Cerebellar nuclear complex (tissue), 1 donor: Measurements from ENCODE around the gene VRK2.
"Not testable (repeated sequence)": the region's sequence is repeated elsewhere in the genome, so short reads cannot be mapped to it uniquely, and the experiment has no call there.

Experiments used
- DNase-seq, 2 experiments: peaks; one replicate each; lab custom pipeline; 2025; lab: John Stamatoyannopoulos, UW

VRK2 gene

GRCh38 chr2:58055033-58055786 is 8.6 kb downstream of the VRK2 start:
- no peak for DNase-seq

GRCh38 chr2:58056192-58056916 is 9.7 kb downstream of the VRK2 start:
- DNase-seq, result no peak

GRCh38 chr2:58057707-58058530 is 11.3 kb downstream of the VRK2 start:
- DNase-seq, result no peak

GRCh38 chr2:58063641-58064040 is 17.0 kb downstream of the VRK2 start:
- DNase-seq, result no peak

GRCh38 chr2:58064086-58064485 is 17.5 kb downstream of the VRK2 start:
- no peak for DNase-seq

DNA sequence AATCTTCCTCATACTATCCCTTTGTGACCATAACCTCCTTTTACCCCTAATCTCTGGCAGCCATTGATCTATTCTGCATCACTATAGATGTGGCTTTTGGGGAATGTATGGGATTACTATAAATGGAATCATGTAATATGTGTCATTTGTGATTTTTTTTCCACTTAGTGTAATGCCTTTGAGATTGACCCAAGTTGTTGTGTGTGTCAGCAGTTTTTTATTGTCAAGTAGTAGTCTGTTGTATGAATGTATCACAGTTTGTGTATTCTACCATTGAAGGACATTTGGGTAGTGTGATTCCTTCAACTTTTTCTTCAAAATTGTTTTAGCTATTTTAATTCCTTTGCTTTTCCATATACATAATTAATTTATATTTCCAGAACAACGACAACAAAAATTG is 18.6 kb downstream of the VRK2 start:
- DNase-seq, result no peak

DNA sequence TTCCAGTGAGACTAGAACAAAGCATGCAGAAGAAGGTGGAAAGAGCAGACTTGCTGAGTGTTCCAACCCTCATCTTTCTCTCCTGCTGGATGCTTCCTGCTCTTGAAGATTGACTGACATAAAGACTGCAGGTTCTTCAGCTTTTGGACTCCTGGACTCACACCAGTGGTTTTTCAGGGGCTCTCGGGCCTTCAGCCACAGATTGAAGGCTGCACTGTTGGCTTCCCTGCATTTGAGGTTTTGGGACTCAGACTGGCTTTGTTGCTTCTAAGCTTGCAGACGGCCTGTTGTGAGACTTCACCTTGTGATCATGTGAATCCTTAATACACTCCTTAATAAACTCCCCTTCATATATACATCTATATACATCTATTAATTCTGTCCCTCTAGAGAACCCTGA is 20.4 kb downstream of the VRK2 start:
- DNase-seq, result no peak

- no peak for DNase-seq
These were observed 24.2 kb downstream of the VRK2 start for GRCh38 chr2:58070765-58071164.

DNA sequence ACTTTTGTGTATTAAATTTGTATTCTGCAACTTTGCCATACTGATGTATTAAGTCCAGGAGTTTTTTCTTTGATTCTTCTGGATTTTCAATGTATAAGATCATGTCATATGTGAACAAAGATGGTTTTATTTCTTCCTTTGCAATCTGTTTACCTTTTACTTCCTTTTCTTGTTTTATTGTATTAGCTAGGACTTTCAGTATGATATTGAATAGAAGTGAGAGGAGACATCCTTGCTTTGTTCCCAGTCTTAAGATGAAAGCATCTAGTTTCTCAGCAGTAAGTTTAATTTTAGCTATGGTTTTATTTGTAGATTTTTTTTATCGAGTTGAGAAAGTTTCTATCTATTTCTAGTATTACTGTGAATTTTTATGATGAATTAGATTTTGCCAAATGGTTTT is 25.5 kb downstream of the VRK2 start:
- no peak for DNase-seq

GRCh38 chr2:58073008-58073407 is 26.4 kb downstream of the VRK2 start:
- DNase-seq, result no peak

DNA sequence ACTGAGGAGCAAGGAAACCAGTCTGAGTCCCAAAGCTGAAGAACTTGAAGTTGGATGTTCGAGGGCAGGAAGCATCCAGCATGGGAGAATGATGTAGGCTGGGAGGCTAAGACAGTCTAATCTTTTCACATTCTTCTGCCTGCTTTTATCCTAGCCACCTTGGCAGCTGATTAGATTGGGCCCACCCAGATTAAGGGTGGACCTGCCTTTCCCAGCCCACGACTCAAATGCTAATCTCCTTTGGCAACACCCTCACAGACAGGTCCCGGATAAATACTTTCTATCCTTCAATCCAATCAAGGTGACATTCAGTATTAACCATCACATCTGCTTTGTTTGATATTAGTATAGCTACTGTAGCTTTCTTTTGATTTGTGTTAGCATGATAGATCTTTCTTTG is 27.1 kb downstream of the VRK2 start:
- no peak for DNase-seq

DNA sequence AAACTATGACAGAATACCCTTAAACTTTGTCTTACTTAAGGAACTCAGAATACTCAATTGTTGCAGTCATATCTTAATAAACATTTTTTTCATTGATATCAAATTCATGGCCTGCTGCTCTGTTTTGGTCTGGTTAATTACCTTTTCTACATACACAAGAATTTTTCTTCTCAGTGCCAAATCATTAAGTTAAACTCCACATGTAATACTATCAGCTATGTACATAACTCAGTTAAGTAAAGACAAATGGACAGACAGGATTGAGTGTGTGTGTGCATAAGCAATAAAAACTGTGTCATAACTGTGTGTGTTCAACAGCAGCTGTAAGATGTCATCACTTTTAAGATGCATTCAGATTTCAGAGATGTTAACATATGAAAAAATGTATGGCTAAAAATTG is 34.4 kb downstream of the VRK2 start:
- no peak for DNase-seq

DNA sequence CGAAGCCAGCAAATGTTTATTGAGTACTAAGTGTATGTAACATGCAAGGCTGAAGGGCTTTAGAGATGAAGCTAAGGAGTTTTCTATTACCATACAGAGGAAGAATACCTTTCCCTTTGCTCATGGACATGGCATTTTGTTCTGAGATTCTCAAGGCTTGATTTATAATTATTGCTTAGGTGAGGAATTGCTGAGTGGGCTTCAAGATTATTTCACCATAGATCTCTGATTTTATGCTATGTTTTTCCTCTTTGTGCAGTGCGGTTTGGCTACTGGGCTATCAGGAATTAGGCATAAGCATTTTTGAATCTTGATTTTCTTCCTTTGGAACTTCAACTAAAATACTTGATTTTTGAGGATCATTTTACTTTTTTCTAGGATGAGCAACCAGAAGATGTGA is 42.5 kb downstream of the VRK2 start:
- DNase-seq, result no peak

DNA sequence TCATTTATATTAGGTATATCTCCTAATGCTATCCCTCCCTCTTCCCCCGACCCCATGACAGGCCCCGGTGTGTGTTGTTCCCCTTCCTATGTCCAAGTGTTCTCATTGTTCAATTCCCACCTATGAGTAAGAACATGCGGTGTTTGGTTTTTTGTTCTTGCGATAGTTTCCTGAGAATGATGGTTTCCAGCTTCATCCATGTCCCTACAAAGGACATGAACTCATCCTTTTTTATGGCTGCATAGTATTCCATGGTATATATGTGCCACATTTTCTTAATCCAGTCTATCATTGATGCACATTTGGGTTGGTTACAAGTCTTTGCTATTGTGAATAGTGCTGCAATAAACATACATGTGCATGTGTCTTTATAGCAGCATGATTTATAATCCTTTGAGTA is 46.2 kb downstream of the VRK2 start:
- not testable (repeated sequence) for DNase-seq

- DNase-seq, result no peak
These were observed 50.4 kb downstream of the VRK2 start for GRCh38 chr2:58097025-58097424.

DNA sequence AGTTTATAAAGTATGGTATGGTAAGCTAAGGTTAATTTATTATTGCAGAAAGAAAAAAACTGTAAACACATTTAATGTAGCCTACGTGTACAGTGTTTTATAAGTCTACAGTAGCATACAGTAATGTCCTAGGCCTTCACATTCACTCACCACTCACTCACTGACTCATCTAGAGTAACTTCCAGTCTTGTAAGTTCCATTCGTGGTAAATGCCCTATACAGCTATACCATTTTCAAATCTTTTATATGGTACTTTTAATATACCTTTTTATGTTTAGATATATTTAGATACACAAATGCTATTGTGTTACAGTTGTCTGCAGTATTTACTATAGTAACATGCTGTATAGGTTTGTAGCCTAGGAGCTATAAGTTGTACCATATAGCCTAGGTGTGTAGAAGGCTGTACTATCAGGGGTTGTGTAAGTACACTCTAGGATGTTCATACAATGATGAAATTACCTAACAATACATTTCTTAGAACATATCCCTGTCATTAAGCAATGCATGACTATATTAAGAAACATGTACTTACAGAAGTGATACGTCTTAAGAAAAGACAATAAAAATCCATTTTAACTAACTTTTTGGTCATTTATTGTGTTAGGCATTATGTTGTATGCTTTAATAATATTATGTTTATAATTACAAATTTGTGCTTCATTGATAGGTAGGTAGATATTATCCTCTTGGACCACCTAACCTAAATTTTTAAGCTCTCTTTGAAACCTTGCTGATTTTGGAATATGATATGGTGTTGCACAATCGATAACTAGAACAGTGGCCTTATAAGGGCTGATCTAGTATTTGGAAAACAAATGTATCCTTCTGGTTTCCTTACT is 51.9 kb downstream of the VRK2 start:
- DNase-seq, result no peak

DNA sequence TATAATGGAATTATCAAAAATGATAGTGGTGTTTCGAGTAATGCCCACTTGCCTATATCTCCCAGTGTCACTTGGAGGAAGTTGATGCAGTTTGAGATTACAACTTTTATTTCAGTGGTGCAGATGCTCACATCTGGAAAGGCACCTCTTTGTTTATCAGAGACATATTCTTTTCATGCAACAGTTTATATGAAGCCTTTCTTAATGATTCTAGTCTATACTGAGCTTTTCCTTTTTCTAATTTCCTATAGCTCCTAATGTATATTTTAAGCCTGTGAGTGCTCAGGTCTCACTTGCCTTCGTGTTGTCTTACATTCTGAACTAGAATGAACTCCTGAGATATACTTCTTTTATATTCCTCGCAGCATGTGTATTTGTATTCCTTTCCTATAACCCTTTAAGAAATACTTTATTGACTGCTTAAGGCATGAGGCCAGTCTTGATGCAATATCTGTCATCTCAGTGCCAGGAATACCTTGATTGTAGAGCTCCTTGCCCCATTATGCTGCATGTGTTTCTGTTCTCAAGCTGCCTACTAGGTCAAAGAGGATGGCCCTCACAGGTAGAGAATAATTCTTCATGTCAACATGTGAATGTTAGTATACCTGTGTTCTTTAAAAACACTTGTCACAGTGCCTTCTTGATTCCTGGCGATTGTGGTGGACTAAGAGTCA is 52.6 kb downstream of the VRK2 start:
- DNase-seq, result no peak

- no peak for DNase-seq
These were observed 54.9 kb downstream of the VRK2 start for GRCh38 chr2:58101500-58101899.

DNA sequence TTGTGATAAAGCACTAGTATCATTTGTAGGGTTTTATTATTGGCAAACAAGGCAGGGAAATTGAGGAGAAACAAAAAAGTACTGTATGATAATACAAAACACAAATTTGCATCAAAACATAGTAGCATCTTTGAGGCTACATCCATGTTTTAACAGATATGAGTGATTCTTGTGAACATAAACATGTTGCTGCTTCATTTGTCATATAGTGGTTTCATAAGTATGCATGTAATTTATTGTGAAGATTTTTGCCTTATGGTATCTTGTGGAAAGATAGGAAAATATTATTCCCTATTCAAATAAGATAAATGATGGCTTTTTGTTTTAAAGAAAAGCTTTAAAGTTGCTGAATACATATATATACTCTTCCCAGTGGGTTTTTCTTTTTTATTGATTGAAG is 60.3 kb downstream of the VRK2 start:
- DNase-seq, result no peak

DNA sequence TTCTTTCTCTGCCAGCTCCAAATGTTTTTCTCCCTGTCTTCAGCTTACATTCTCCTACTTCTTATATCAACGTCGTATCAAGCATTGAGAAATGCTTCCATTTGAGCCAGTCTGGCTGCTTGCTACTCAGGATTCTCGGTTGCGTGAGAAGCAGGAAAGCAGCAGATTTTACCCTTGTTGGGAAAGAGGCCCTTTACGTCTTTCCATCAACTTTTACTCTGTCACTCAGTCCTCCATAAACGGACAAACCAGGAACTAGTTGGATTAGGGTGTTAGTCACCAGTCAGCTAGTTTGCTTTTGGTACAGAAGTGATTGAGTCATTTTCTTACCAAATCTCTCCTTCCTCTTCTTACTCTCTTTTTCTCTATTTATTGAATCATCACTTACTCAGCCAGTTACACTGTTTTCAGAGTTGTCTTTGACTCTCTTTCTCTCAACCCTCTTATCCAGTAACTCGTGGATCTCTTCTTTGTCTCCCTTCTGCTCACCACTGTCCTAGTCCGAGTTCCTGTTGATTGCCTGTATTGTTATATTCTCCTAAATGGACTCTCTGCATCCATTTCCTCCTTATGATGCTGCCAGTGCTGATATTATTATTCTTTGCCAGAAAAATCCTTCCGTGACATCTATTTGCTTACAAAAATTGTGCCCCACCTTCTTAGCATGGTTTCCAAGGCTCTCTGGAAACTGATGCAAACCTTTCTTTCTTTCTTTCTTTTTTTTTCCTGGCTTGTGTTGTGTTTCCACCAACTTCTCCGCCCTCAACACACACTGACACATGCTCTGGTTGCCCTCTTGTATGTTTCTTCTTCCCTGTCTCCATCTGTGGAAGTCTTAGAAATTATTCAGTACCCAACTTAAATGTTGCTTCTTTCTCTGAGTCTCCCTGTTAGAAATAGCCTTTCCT is 61.5 kb downstream of the VRK2 start:
- no peak for DNase-seq
